ENCODE results near the gene PUDP.
"Not testable (repeated sequence)": the region's sequence is repeated elsewhere in the genome, so short reads cannot be mapped to it uniquely, and the experiment has no call there.

PUDP gene

DNA sequence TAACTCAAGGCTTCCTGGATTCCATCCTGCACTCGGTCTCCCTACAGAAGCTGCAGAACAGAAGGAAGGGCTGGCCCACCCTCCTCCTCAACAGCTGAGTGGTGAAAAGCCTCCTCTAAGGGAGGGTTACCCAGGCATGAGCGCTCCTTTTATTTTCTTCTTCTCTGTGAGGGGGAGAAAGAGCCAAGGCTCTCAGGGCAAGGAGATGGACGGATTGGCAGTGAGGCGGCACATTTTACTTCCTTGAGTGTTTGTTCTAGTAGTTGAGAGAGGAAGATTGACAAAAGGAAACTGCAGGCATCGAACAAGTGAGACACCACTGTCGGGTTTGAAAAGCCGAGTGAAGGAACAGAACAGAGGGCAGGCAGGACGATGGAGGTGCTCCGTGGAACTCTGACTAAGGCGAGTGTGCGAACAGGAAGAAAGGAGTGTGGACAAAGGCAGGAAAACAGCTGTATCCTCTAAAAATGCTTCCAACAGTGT is 38.9 kb downstream of the PUDP start:
- DNase-seq = peak; percentile 2

DNA sequence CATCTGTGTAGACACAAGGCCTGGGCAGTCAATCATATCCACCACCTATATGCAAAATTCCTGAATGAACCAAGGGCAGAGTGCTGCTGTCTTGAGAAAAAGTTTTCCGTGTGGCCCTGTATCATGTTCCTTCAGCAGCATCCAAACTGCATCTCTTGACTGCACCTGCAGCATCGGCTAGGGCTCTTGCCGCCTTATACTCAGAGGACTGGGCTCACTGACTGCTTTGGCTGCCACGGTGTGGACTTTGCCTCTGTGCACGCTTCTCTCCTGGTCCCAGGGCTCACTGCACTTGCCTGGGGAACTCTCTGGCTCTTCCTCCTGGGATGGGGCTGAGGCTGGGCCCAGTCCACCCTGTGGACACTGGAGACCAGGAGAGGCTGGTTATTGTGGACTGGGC is 39.9 kb downstream of the PUDP start:
- no peak for DNase-seq

- no peak for DNase-seq
Measured at GRCh38 chrX:7106649-7107048, 41.3 kb downstream of the PUDP start.

DNA sequence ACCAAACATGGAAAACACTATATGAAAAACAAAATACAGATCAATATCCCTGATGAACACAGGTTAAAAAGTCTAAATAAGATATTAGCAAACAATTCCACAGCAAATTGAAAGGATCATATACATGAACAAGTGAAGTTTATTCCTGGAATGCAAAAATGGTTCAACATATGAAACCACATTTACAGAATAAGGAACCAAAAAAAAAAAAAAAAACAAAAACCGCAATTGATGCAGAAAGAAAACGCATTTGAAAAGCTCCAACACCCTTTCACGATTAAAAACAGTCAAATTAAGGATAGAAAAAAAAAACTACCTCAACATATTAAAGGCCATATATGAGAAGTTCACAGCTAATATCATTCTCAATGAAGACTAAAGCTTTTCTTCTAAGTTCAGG is 45.8 kb downstream of the PUDP start:
- DNase-seq = no peak

DNA sequence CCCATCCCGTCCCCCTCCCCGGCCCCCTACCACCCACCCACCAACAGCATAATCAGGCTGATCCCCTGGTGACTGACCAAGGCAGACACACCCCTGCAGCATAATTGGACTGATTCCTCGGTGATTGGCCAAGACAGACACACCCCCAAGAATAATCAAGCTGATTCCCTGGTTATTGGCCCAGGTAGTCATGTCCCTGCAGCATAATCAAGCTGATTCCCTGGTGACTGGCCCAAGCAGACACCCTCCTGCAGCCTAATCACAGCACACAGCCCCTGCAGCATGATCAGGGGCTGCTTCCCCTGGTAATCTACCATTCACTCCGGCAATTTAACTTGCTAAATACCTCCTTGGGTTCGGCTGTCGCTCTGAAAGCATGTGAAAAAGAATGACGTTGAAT is 47.9 kb downstream of the PUDP start:
- DNase-seq = no peak

- not testable (repeated sequence) for DNase-seq
Measured at GRCh38 chrX:7095657-7096056, 52.3 kb downstream of the PUDP start.

GRCh38 chrX:7093305-7093704 is 54.6 kb downstream of the PUDP start:
- no peak for DNase-seq

GRCh38 chrX:7092543-7092942 is 55.4 kb downstream of the PUDP start:
- DNase-seq = no peak

- DNase-seq = no peak
Measured at GRCh38 chrX:7091923-7092322, 56.0 kb downstream of the PUDP start.

DNA sequence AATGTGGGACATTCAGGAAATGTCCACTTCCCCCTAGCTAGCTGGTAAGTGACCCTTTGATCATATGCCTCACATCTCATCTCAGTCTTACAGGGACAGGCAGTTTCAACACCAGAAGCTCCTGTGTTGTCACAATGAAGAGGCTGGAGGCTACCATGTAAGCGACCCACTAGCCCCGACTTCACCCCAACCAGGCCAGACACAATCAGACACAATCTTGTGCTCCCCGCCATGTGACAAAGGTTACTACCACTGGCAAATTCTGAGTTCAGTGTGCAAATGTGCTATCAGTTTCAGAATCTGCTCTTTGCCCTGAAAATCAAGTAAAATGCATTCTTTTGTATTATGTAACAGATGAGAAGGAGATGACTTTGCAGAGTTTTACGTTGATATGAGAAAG is 57.3 kb downstream of the PUDP start:
- DNase-seq = no peak

DNA sequence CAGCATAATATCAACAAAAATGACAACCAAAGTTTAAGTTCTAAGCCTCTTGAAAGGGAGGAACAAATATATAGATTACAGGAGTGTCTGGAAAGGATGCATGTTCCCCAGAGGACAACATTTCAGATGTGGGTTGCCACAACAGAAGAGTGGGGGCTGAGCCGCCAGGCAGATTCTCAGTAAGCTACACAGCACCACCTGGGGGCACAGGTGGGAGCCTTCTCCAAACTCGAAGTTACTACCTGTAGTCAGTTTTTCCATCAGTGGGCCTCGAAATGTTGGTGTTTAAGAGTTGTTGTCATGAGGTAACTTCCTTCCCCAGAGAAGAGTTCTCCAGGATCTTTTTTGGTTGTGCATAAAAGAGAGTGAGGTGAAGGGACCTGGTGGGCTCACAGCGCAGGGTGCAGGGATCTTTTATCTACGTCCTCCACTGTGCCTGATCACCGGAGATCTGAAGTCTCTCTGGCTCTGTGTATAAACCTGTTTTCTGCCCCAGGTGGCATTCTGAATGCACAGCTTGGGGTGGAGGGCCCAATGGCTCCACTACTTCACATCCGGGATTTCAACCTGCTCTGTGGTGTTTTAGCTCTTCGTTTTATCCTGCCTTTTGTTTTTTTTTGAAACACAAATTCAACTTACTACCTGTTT is 58.9 kb downstream of the PUDP start:
- no peak for DNase-seq

- DNase-seq = no peak
Measured at GRCh38 chrX:7086384-7086783, 61.6 kb downstream of the PUDP start.

GRCh38 chrX:7085879-7086278 is 62.1 kb downstream of the PUDP start:
- DNase-seq = no peak

GRCh38 chrX:7084841-7085240 is 63.1 kb downstream of the PUDP start:
- no peak for DNase-seq

DNA sequence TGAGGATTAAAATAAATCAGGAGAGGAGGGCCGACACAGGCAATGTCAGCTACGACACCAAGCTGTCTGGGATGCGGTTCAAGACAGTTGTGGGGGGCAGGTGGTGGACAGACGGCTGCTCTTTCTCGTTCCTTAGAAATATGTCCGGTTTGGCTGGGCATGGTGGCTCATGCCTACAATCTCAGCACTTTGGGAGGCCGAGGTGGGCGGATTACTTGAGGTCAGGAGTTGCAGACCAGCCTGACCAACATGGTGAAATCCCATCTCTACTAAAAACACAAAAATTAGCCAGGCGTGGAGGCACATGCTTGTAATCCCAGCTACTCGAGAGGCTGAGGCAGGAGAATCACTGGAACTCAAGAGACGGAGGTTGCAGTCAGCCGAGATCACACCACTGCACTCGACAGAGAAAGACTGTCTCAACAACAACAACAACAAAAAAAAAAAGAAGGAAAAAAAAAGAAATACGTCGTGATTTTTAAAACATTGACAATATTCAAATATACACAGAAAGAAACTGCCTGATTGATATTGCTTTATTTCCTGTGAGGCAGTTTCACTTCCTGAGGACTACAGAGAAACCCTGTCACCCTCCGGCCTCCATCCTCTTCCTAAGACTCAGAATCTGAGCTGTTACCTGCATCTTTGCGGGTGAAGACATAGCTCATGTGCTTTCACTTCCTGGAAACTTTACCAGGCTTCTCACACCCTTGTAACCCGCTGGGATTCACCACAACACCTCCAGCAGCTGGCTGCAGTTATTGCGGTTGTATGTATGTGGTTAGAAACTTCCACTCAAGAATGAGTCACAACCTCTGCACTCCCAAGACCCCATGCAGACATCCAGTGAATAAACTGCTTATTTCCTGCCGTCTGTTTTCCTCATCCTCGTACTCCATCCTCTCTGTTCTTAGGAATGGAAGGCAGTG is 64.2 kb downstream of the PUDP start:
- DNase-seq = peak; percentile 92

DNA sequence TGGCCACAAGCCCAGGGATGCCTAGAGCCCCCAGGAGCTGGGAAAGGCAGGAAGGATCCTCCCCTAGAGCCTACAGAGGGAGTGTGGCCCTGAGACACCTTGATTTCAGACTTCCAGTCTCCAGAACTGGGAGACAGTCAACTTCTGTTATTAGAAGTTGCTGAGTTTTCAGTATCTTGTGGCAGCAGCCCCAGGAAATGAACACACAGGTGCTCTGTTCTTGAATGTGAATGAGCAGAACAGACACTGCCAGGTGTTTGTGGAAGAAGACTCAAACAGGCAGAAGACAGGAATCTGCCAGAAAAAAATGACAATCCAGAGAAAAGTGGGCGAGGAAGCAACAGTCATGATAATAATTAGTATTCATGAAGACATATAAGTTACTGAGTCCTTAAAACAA is 64.9 kb downstream of the PUDP start:
- DNase-seq = no peak

DNA sequence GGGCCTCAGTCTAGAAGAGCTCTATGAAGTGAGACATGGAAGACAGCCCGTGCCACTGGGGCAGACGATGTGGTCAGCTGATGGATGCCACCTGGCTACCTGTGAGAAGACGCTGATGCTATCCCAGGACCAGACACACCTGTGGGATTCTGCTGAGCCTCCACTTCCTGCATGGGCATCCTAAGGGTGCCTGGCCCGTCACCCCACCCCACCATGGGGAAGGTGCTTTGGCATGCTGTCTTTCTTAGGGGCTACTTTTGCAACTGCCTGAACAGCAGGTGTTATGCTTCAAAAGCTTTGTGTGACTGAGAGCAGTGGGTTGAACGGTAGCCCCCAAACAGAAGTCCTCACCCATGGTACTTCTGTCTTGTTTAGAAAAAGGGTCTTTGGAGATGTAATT is 65.4 kb downstream of the PUDP start:
- no peak for DNase-seq

DNA sequence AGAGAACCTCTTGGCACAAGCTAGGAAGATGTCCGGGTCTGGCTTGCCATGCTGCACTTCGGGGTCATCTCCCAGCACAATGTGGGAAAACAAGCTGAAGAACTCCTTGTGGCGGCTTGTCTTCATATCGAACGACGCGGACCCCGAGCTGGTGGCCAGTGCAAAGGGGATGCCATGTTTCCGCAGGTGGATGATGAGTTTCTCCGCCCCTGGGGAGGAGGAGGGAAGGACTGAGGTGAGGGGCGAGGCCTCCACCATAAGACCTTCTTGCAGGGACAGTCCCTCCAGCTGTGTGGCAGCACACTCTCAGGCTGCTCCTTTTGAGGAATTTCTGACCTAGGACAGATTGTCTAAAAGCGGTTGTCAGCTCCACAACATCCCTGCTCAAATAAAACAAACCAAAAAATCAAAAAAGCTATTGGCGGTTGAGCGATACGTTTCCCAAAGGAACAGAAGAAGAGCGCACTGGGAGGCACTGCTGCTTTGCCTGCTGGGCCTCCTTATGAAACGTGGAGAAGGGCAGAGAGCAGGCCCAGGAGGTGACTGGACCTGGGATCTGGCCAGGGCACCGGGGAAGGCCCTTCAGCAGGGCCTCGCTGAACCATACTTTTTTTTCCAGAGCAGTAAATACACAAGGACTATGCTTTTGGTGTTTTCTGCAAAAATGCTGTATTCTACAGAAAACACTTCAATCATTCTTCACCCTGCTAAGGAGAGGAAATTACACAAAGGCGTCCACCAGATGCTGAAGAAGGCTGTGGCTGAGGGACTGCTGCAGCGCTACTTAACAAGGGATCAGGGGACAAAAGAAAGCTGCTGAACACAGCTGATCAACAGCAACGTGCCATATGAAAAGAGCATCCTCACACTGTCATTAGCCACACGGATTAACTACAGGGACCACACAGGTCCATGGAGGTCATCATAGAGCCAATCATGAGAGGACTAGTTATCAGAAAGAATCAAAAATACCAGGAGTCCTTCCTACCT is 70.4 kb downstream of the PUDP start:
- DNase-seq = no peak

GRCh38 chrX:7076245-7076661 is 71.7 kb downstream of the PUDP start:
- no peak for DNase-seq

DNA sequence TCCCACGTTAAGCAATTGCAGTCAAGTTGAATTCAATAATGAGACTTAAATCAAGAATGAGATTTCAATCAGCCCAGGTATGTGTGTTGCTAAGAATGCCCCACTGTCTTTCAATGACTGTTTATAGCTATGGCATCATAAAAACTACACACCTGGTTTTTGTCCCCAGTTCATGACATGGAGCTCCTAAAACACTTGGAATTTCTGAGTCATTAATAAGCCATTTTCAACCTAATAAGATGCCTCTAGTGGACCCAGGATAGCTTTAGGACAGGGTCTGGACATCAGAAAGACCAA is 73.1 kb downstream of the PUDP start:
- no peak for DNase-seq

DNA sequence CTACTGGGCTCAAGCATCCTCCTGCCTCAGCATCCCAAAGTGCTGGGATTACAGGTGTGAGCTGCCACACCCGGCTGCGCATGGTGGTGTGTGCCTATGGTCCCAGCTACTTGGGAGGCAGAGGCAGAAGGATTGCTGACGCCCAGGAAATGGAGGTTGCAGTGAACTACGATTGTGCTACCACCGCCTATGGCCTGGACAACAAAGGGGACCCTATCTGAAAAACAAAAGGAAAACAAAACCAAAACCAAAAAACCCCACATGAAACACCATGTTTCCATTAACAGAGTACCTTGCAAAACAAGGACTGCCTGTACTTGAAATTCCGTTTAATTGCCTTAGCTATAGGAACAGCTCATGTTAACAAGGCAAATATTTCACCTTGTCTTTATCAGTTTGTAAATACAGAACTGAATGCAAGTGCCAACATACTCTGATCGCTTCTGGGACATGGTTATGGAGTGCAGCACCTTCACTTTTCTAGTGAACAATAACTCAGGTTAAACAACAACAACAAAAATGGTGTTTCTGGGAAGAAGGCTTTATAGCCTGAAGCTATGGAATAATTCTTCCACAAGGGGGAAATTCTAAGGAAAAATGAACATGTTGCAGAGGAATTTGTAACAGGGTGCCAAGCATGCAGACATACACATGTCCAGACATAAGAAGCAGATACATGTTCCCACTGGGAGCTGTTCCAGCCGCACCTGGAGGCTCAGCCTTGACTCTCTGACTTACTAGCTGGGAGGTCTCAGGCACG is 73.6 kb downstream of the PUDP start:
- no peak for DNase-seq

- DNase-seq = no peak
Measured at GRCh38 chrX:7073336-7073735, 74.6 kb downstream of the PUDP start.
